NCI-H2227 (cell line): Measurements from ENCODE around the gene FTO.

Source experiments
- DNase-seq: peaks from one replicate; lab custom pipeline; 2025; ENCODE audit not compliant: unreplicated experiment; lab: John Stamatoyannopoulos, UW

The FTO gene

GRCh38 chr16:54048586-54049495, 344.9 kb downstream of the FTO start:
- DNase-seq: peak; percentile 64

GRCh38 chr16:54049591-54050458, 345.9 kb downstream of the FTO start:
- DNase-seq: no peak

GRCh38 chr16:54050459-54051210, 346.7 kb downstream of the FTO start:
- no peak for DNase-seq

GRCh38 chr16:54051821-54052220, 347.9 kb downstream of the FTO start:
- DNase-seq: no peak

- DNase-seq: no peak
Measured at GRCh38 chr16:54052271-54052670, 348.3 kb downstream of the FTO start.

GRCh38 chr16:54053891-54054820, 350.2 kb downstream of the FTO start:
- DNase-seq: peak; percentile 79

GRCh38 chr16:54055191-54055590, 351.2 kb downstream of the FTO start:
- DNase-seq: no peak

GRCh38 chr16:54055864-54056263, 351.9 kb downstream of the FTO start:
- DNase-seq: no peak

- no peak for DNase-seq
Measured at GRCh38 chr16:54056921-54057320, 353.0 kb downstream of the FTO start.

- peak; percentile 48 for DNase-seq
Measured at GRCh38 chr16:54059319-54059718, 355.4 kb downstream of the FTO start.

GRCh38 chr16:54060599-54061421, 356.9 kb downstream of the FTO start:
- peak; percentile 51 for DNase-seq

- DNase-seq: no peak
Measured at GRCh38 chr16:54061454-54061853, 357.5 kb downstream of the FTO start.

- DNase-seq: peak; percentile 31
Measured at GRCh38 chr16:54062361-54063278, 358.7 kb downstream of the FTO start.

- no peak for DNase-seq
Measured at GRCh38 chr16:54063279-54063773, 359.4 kb downstream of the FTO start.

GRCh38 chr16:54066451-54067105, 362.6 kb downstream of the FTO start:
- no peak for DNase-seq

- DNase-seq: no peak
Measured at GRCh38 chr16:54067322-54068065, 363.5 kb downstream of the FTO start.

- no peak for DNase-seq
Measured at GRCh38 chr16:54068212-54068611, 364.3 kb downstream of the FTO start.
